Gastroesophageal sphincter (tissue), 4 donors: ENCODE data around the gene ELF1. TPM values are rescaled to one million over a fixed set of nuclear protein-coding genes. Genes with fewer than 3 reads are reported as not detected.

ENCODE experiments used
- ATAC-seq: fragments of 150-250 bp; one replicate; pipeline ENCODE4 v1.9.1; 2016; ENCODE audit warnings: mild to moderate bottlenecking, moderate library complexity
- H3K27ac ChIP-seq, 4 donors: fragments of 200-600 bp; sonication (generic) in 3 of 4; 1 replicate in 3 of 4; 2 replicates in 1 of 4; pipeline ENCODE4 v1.5.1; 2016 to 2019
- H3K27me3 ChIP-seq: fragments of 200-600 bp; sonication (generic); one replicate; pipeline ENCODE4 v1.5.1; 2019
- H3K36me3 ChIP-seq, 2 donors: fragments of 200-600 bp; sonication (generic); one replicate each; pipeline ENCODE4 v1.5.1; 2019; ENCODE audit warnings: control low read depth in 1 of 2
- H3K4me1 ChIP-seq, 3 donors: fragments of 200-600 bp; sonication (generic); 1 replicate in 2 of 3; 2 replicates in 1 of 3; pipeline ENCODE4 v1.5.1; 2016 to 2019; ENCODE audit warnings: control low read depth in 2 of 3
- H3K4me3 ChIP-seq, 2 donors: fragments of 200-600 bp; sonication (generic); one replicate each; pipeline ENCODE4 v1.5.1; 2019; ENCODE audit warnings: mild to moderate bottlenecking in 1 of 2, moderate library complexity in 1 of 2
- H3K9me3 ChIP-seq, 3 donors: fragments of 200-600 bp; sonication (generic); one replicate each; pipeline ENCODE4 v1.5.1; 2017 to 2019; ENCODE audit warnings: control low read depth in 2 of 3
- EP300 ChIP-seq: sonication (generic); formaldehyde crosslinking; IDR thresholded peaks from one replicate; pipeline ENCODE4 v1.6.1; 2017; ENCODE audit warnings: antibody characterized with exemption, mild to moderate bottlenecking
- POLR2A ChIP-seq, 2 donors: fragments of 450-650 bp; IDR thresholded peaks; one replicate each; pipeline ENCODE4 v1.6.1; 2017; ENCODE audit warnings: antibody characterized with exemption in 2 of 2, mild to moderate bottlenecking in 2 of 2, moderate library complexity in 1 of 2
- POLR2AphosphoS5 ChIP-seq: sonication (generic); formaldehyde crosslinking; IDR thresholded peaks from one replicate; pipeline ENCODE4 v1.6.1; 2017; ENCODE audit warnings: antibody characterized with exemption
- WGBS, 2 donors: methylation state at CpG; one replicate each; pipeline ENCODE4 v1.1.5; 2018; ENCODE audit warnings: low coverage in 1 of 2; 5-methylcytosine and 5-hydroxymethylcytosine counted together
- total RNA-seq, 4 donors: library from RNA; depleted of rRNA; stranded (reverse); fragments of >200 nt; gene quantifications; one replicate each; pipeline ENCODE4 v1.1.0, GENCODE V29; 2016
- TF ChIP-seq, protein P1 (sequence below), 4 experiments: fragments of 200-600 bp in 2 of 4; fragments of 450-650 bp in 2 of 4; sonication (generic) in 1 of 4; IDR thresholded peaks; one replicate each; pipeline ENCODE4 v1.5.1; 2017 to 2019; ENCODE audit warnings: antibody characterized with exemption in 4 of 4, mild to moderate bottlenecking in 2 of 4, moderate library complexity in 2 of 4

Gene ELF1
- total RNA-seq, 4 donors from 2014 or later: 58.2 to 86.6 (median 69.3) TPM

DNA sequence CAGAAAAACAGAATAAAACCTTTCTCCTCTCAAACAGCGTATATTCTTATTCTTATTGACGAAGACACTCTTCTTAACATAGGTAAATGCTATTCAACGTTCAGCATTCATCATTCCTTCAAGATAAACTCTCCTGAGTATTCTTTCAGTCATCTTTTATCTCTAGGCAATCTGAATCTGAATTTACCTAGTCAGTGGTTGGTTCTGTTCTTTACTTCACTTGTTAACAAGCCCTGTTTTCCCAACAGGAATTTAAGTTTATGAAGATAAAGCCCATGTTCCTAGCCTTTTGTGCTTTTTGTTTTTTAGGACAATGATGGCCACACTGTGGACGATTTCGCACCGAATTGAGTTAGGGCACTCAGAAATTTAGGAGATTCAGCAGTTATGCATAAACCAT is 3.2 kb downstream of the ELF1 start:
- ATAC-seq: no peak
- Histone ChIP-seq H3K4me3 (no peak overlapping the region), H3K27me3 (no peaks in the 10 kb centered on the region), H3K27ac (no peak overlapping the region), H3K4me1 (peaks cover 0 to 50% (median 5%) of the 10 kb centered on the region in 3 donors), H3K36me3 (no peaks in the 10 kb centered on the region), H3K9me3 (no peaks in the 10 kb centered on the region)
- WGBS, 2 donors: 82 to 92% methylated on average over 4 to 6 of the region's 6 CpGs
- TF ChIP-seq EP300 (no peak), POLR2AphosphoS5 (no peak), POLR2A (IDR thresholded peaks at IDR 0.05) (no peak)
- TF ChIP-seq, protein P1, sequence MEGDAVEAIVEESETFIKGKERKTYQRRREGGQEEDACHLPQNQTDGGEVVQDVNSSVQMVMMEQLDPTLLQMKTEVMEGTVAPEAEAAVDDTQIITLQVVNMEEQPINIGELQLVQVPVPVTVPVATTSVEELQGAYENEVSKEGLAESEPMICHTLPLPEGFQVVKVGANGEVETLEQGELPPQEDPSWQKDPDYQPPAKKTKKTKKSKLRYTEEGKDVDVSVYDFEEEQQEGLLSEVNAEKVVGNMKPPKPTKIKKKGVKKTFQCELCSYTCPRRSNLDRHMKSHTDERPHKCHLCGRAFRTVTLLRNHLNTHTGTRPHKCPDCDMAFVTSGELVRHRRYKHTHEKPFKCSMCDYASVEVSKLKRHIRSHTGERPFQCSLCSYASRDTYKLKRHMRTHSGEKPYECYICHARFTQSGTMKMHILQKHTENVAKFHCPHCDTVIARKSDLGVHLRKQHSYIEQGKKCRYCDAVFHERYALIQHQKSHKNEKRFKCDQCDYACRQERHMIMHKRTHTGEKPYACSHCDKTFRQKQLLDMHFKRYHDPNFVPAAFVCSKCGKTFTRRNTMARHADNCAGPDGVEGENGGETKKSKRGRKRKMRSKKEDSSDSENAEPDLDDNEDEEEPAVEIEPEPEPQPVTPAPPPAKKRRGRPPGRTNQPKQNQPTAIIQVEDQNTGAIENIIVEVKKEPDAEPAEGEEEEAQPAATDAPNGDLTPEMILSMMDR (IDR thresholded peaks at IDR 0.05): no peak

DNA sequence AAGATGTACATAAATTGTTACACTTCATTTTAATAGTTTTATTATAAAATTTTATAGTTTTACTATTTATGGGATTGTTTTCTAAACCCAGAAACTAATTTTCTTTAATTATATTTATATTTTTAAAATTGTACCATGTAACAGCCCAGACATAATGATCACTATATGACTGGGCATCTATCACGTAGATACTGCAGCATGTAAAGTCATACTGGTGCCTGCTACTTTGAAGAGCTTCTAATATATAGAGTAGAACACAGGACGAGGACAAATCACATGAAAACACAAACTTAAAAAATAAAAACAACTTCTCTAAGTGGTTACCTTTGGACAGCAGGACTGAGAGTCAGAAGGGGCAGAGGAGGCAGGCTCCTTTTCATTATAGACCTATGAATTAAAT is 5.3 kb downstream of the ELF1 start:
- Histone ChIP-seq H3K27ac (no peak overlapping the region), H3K4me1 (peaks cover 0 to 31% (median 0%) of the 10 kb centered on the region in 3 donors), H3K4me3 (no peak overlapping the region), H3K36me3 (no peaks in the 10 kb centered on the region), H3K27me3 (no peaks in the 10 kb centered on the region), H3K9me3 (no peaks in the 10 kb centered on the region)
- ATAC-seq: no peak
- TF ChIP-seq POLR2A (IDR thresholded peaks at IDR 0.05): no peak
- TF ChIP-seq EP300: no peak
- TF ChIP-seq POLR2AphosphoS5: no peak
- TF ChIP-seq, protein P1 (IDR thresholded peaks at IDR 0.05): no peak
- 69 to 83% methylated on average over 2 of the region's 2 CpGs for WGBS, 2 donors

DNA sequence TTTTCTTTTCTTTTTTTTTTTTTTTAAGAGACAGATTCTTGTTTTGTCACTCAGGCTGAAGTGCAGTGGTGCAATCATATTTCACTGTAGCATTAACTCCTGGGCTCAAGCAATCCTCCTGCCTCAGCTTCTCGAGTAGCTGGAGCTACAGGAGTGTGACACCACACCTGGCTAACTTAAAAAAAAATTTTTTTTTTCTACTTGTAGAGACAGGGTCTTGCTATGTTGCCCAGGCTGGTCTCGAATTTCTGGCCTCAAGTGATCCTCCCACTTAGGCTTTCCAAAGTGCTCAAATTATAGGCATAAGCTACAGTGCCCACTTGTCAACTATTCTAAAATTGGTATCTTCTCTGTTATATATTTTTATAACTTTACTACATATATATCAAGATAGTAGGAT is 6.6 kb downstream of the ELF1 start:
- Histone ChIP-seq H3K4me3 (no peak overlapping the region), H3K27ac (no peak overlapping the region), H3K4me1 (peaks cover 0 to 34% (median 0%) of the 10 kb centered on the region in 3 donors), H3K27me3 (no peaks in the 10 kb centered on the region), H3K36me3 (no peaks in the 10 kb centered on the region), H3K9me3 (no peaks in the 10 kb centered on the region)
- ATAC-seq: no peak
- TF ChIP-seq, protein P1 (IDR thresholded peaks at IDR 0.05): no peak
- TF ChIP-seq EP300 (no peak), POLR2A (IDR thresholded peaks at IDR 0.05) (no peak), POLR2AphosphoS5 (no peak)
- 83 to 94% methylated on average over 2 of the region's 2 CpGs for WGBS, 2 donors

DNA sequence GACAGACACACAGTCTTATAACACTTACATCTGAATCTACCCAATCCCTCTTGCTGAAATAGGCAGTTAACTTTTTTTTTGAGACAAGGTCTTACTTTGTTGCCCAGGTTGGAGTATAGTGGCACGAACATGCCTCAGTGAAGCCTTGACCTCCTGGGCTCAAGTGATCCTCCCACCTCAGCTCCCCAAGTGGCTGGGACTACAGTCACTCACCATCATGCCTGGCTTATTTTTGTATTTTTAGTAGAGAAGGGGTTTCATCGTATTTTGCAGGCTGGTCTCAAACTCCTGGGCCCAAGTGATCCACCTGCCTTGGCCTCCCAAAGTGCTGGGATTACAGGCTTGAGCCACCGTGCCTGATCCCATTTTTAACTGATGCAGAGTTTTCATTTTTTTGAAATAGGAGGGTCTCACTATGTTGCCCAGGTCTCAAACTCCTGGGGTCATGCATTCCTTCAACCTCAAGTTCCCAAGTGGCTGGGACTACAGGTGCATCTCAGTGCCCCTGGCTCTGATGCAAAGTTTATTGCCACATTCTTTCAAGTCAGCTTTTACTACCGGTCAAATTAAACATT is 7.6 kb downstream of the ELF1 start:
- no peaks in the 10 kb centered on the region for H3K9me3 ChIP-seq
- H3K4me1 ChIP-seq: peaks cover 0 to 36% (median 0%) of the 10 kb centered on the region in 3 donors
- no peaks in the 10 kb centered on the region for H3K27me3 ChIP-seq
- TF ChIP-seq POLR2AphosphoS5 (no peak), POLR2A (IDR thresholded peaks at IDR 0.05) (no peak), EP300 (no peak)
- TF ChIP-seq, protein P1 (IDR thresholded peaks at IDR 0.05): no peak
- no peak overlapping the region for H3K4me3 ChIP-seq
- no peak overlapping the region for H3K27ac ChIP-seq
- H3K36me3 ChIP-seq: no peaks in the 10 kb centered on the region
- no peak for ATAC-seq
- WGBS, 2 donors: 79 to 96% methylated on average over 4 of the region's 4 CpGs

DNA sequence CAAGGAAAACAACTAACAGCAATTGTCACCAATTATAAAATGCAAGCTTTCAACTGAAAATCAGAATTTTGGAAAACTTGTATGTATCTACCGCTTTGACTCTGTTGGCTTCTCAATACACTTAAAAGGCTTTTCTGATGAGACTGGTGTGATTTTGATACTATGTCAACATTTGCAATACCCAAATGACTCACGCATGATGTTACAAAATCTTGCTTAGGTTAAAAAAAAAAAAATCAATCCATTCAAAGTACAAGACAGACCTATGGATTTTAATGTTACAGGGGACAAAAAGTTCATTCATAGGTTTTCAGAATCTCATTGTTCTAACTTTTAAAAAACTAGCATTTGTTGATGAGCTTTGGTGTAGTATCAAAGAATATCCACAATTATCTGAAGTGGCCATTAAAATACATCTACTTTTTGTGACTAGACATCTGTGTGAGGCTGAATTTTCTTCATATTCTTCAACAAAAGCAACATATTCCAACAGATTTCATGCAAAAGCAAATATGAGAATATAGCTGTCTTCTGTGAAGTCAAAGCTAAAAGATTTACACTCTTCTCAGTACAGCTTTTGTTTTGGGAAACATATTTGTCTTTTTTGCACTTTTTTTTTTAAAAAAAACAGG is 10.7 kb downstream of the ELF1 start:
- WGBS, 2 donors: 93 to 96% methylated on average over 2 of the region's 2 CpGs
- Histone ChIP-seq H3K4me3 (no peak overlapping the region), H3K27ac (no peak overlapping the region), H3K36me3 (no peaks in the 10 kb centered on the region), H3K9me3 (no peaks in the 10 kb centered on the region), H3K27me3 (no peaks in the 10 kb centered on the region), H3K4me1 (peaks cover 0 to 40% (median 0%) of the 10 kb centered on the region in 3 donors)
- no peak for ATAC-seq
- TF ChIP-seq, protein P1 (IDR thresholded peaks at IDR 0.05): no peak
- no peak for TF ChIP-seq POLR2A (IDR thresholded peaks at IDR 0.05)
- no peak for TF ChIP-seq EP300
- no peak for TF ChIP-seq POLR2AphosphoS5
